ENCODE measurements around the gene ZNF827.

- no peak for TF ChIP-seq USF2 (IDR thresholded peaks at IDR 0.05; ENCODE audit: low read length)
- no peak for TF ChIP-seq POLR2AphosphoS5 (IDR thresholded peaks at IDR 0.05; ENCODE audit: low read depth, low read length)
- TF ChIP-seq BCL11A (IDR thresholded peaks at IDR 0.05; ENCODE audit: low read depth in 2 of 2, low read length in 2 of 2), result no peak
- TF ChIP-seq GTF2F1 (IDR thresholded peaks at IDR 0.05; ENCODE audit: borderline replicate concordance, low read depth, low read length), result no peak
- TF ChIP-seq CREB1 (IDR thresholded peaks at IDR 0.05), result no peak
- no peak for TF ChIP-seq EZH2 (IDR thresholded peaks at IDR 0.05; ENCODE audit: low read depth, low read length, severe bottlenecking)
- no peak for TF ChIP-seq CTCF (IDR thresholded peaks at IDR 0.05; ENCODE audit: control extremely low read depth in 1 of 3, insufficient read depth in 1 of 3, low read depth in 1 of 3, low read length in 3 of 3)
- TF ChIP-seq RAD21 (IDR thresholded peaks at IDR 0.05 in 1 of 2, conservative IDR thresholded peaks at IDR 0.05 in 1 of 2; ENCODE audit: low read depth in 2 of 2, low read length in 2 of 2), result no peak
- TF ChIP-seq POLR2A (IDR thresholded peaks at IDR 0.05; ENCODE audit: control extremely low read depth in 1 of 2, low read depth in 2 of 2, low read length in 2 of 2), result no peak
- TF ChIP-seq RNF2 (IDR thresholded peaks at IDR 0.05; ENCODE audit: borderline replicate concordance, low read depth, low read length, missing control alignments, poor library complexity, severe bottlenecking), result no peak
- no peak for TF ChIP-seq CEBPB (IDR thresholded peaks at IDR 0.05; ENCODE audit: low read depth, low read length)
- no peak for TF ChIP-seq CBX8 (IDR thresholded peaks at IDR 0.05; ENCODE audit: borderline replicate concordance, low read depth, low read length)
- no peak for TF ChIP-seq JUND (IDR thresholded peaks at IDR 0.05; ENCODE audit: low read length)
Observed at GRCh38 chr4:145772347-145772746, 166.3 kb downstream of the ZNF827 start.

All from H1 (cell line).